KMS-11 (cell line): ENCODE data around the gene GRID2.
A peak's percentile ranks its signal among the peaks of the same experiment; 100 is the strongest.

ENCODE experiments used
- H2AFZ ChIP-seq: fragments of 200-600 bp; sonication (generic); 2 replicates; pipeline ENCODE4 v1.6.1; 2016; ENCODE audit warnings: antibody characterized with exemption, mixed run types, low read depth
- H3K27ac ChIP-seq: fragments of 200-600 bp; sonication (generic); 2 replicates; pipeline ENCODE4 v1.6.1; 2016; ENCODE audit warnings: mild to moderate bottlenecking, mixed run types
- H3K27me3 ChIP-seq: fragments of 200-600 bp; sonication (generic); 2 replicates; pipeline ENCODE4 v1.6.1; 2017; ENCODE audit warnings: mild to moderate bottlenecking, low read depth, mixed run types, moderate library complexity; ENCODE audit not compliant: insufficient read depth
- H3K36me3 ChIP-seq: fragments of 200-600 bp; sonication (generic); 2 replicates; pipeline ENCODE4 v1.6.1; 2017; ENCODE audit warnings: mild to moderate bottlenecking, mixed run types; ENCODE audit not compliant: insufficient read depth
- H3K4me1 ChIP-seq: fragments of 200-600 bp; sonication (generic); 2 replicates; pipeline ENCODE4 v1.6.1; 2016; ENCODE audit warnings: mild to moderate bottlenecking, low read depth, mixed run types; ENCODE audit not compliant: poor library complexity, severe bottlenecking
- H3K4me2 ChIP-seq: fragments of 200-600 bp; sonication (generic); 2 replicates; pipeline ENCODE4 v1.7.0; 2016; ENCODE audit warnings: mild to moderate bottlenecking, mixed run types
- H3K4me3 ChIP-seq: fragments of 200-600 bp; sonication (generic); IDR thresholded peaks from 2 replicates; pipeline ENCODE4 v1.6.1; 2017; ENCODE audit warnings: low read depth, low read length, mixed read lengths; ENCODE audit not compliant: insufficient read depth
- H3K79me2 ChIP-seq: fragments of 200-600 bp; sonication (generic); 2 replicates; pipeline ENCODE4 v1.6.1; 2016; ENCODE audit warnings: low read depth, mixed run types; ENCODE audit not compliant: insufficient read depth
- H3K9ac ChIP-seq: fragments of 200-600 bp; sonication (generic); 2 replicates; pipeline ENCODE4 v1.6.1; 2016; ENCODE audit warnings: mild to moderate bottlenecking, mixed run types
- H4K20me1 ChIP-seq: fragments of 200-600 bp; sonication (generic); 2 replicates; pipeline ENCODE4 v1.6.1; 2016; ENCODE audit warnings: mild to moderate bottlenecking, mixed run types; ENCODE audit not compliant: insufficient read depth
- TF ChIP-seq, protein P1 (sequence below): fragments of 200-600 bp; sonication (generic); conservative IDR thresholded peaks from 2 replicates; pipeline ENCODE4 v1.6.1; 2017; ENCODE audit warnings: low read depth, mild to moderate bottlenecking, antibody characterized with exemption, low read length, moderate library complexity, mixed read lengths

The GRID2 gene

DNA sequence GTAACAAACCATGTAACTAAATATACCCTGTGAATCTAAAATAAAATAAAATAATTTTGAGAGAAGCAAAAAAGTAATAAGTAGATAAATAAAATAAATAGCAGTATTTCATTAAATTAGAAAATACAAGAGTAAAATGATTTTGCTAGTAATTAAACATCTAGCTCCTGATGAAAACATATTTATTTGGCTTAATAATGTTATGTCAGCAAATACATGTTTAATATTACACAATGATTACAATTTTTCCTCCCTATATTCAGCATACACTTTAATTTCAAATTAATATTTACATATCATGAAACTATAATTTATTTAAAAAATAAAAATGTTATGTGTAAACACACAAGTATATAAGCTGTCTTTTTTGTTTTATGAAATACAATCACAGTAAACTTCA is 697.1 kb downstream of the GRID2 start:
- H3K4me2 ChIP-seq, result no peak overlapping the region
- H3K4me1 ChIP-seq, result no peaks in the 10 kb centered on the region
- no peak overlapping the region for H3K9ac ChIP-seq
- TF ChIP-seq, protein P1, sequence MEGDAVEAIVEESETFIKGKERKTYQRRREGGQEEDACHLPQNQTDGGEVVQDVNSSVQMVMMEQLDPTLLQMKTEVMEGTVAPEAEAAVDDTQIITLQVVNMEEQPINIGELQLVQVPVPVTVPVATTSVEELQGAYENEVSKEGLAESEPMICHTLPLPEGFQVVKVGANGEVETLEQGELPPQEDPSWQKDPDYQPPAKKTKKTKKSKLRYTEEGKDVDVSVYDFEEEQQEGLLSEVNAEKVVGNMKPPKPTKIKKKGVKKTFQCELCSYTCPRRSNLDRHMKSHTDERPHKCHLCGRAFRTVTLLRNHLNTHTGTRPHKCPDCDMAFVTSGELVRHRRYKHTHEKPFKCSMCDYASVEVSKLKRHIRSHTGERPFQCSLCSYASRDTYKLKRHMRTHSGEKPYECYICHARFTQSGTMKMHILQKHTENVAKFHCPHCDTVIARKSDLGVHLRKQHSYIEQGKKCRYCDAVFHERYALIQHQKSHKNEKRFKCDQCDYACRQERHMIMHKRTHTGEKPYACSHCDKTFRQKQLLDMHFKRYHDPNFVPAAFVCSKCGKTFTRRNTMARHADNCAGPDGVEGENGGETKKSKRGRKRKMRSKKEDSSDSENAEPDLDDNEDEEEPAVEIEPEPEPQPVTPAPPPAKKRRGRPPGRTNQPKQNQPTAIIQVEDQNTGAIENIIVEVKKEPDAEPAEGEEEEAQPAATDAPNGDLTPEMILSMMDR, result no peak
- no peaks in the 10 kb centered on the region for H3K79me2 ChIP-seq
- H3K4me3 ChIP-seq, result no peak overlapping the region
- H3K36me3 ChIP-seq, result no peaks in the 10 kb centered on the region
- no peak overlapping the region for H2AFZ ChIP-seq
- no peak overlapping the region for H3K27ac ChIP-seq
- H3K27me3 ChIP-seq, result no peaks in the 10 kb centered on the region
- no peaks in the 10 kb centered on the region for H4K20me1 ChIP-seq

DNA sequence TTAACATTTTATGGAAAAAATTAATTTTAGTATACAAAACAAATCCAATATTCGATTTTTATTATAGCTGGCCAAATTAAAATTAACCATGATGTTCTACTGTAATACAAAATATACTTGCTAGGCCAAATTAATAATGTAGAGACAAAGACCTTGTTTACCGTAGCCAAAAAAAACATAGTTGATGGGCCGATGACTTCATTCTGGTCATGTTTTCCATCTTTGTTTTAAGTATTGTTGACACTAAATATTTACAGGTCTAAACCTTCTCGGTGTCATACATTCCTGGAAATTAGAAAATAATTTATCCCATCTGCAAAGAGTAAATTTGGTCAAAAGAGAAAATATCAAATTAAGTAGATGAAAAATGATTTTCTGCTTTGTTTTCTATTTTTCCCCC is 698.5 kb downstream of the GRID2 start:
- H3K36me3 ChIP-seq, result no peaks in the 10 kb centered on the region
- H3K4me2 ChIP-seq, result no peak overlapping the region
- TF ChIP-seq, protein P1, result no peak
- no peak overlapping the region for H3K9ac ChIP-seq
- H3K4me1 ChIP-seq, result no peaks in the 10 kb centered on the region
- H2AFZ ChIP-seq, result no peak overlapping the region
- H3K27ac ChIP-seq, result no peak overlapping the region
- H4K20me1 ChIP-seq, result no peaks in the 10 kb centered on the region
- no peaks in the 10 kb centered on the region for H3K79me2 ChIP-seq
- H3K27me3 ChIP-seq, result no peaks in the 10 kb centered on the region
- H3K4me3 ChIP-seq, result no peak overlapping the region

DNA sequence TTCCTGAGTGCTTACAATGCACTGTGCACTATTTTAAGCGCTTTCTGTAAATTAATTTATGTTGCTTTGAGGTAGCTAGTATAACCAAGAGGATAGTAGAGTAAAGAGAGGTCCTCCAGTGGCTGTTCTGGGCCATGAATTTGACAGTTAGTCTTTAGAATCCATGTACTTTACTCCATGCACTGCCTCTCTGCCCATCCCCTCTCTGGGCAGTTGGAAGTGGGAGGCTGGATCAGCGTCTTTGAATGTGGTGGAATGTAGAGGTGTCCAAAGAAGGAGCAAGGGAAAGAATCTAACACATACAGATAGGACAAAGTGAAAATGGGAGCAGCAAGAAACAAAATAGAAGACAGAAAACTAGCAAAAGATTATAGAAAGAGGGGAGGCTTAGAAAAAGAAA is 712.6 kb downstream of the GRID2 start:
- no peaks in the 10 kb centered on the region for H3K36me3 ChIP-seq
- no peaks in the 10 kb centered on the region for H3K4me1 ChIP-seq
- H3K4me3 ChIP-seq, result no peak overlapping the region
- H2AFZ ChIP-seq, result no peak overlapping the region
- no peaks in the 10 kb centered on the region for H3K27me3 ChIP-seq
- no peak overlapping the region for H3K9ac ChIP-seq
- no peaks in the 10 kb centered on the region for H4K20me1 ChIP-seq
- H3K27ac ChIP-seq, result no peak overlapping the region
- H3K4me2 ChIP-seq, result no peak overlapping the region
- TF ChIP-seq, protein P1, result no peak
- no peaks in the 10 kb centered on the region for H3K79me2 ChIP-seq

DNA sequence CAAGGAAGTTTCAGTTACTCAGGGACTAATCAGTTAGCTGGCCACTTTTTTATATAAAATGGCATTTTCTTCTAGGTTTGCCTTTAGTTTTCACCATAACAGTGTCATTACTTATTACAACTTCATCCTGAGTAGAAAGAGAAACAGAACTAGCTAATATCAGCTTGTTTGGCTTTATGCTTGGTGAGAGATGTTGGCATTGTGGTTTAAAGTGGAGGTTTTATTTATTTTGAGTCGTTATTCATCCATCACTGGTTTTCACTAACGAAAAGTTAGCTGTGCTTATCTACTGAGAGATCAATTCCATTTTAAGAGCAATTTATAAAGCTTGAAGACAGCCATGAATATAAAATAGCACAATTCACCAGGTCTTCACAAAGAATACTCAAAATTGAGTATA is 714.5 kb downstream of the GRID2 start:
- TF ChIP-seq, protein P1, result no peak
- Histone ChIP-seq H3K79me2 (no peaks in the 10 kb centered on the region), H3K36me3 (no peaks in the 10 kb centered on the region), H3K27me3 (no peaks in the 10 kb centered on the region), H3K4me1 (no peaks in the 10 kb centered on the region), H3K4me3 (no peak overlapping the region), H4K20me1 (no peaks in the 10 kb centered on the region), H3K4me2 (no peak overlapping the region), H2AFZ (0 out of 2 replicates have a peak overlapping the region, but pooled peaks have one; percentile 19), H3K27ac (no peak overlapping the region), H3K9ac (no peak overlapping the region)
